Non-pigmented ciliary epithelial cell (primary cell): ENCODE results near the gene NRXN3.
"Not testable (repeated sequence)": the region's sequence is repeated elsewhere in the genome, so short reads cannot be mapped to it uniquely, and the experiment has no call there.

Source experiments
- DNase-seq: peaks from one replicate; pipeline ENCODE4 v3.0.0-alpha.2; 2010; ENCODE audit warnings: low read depth

NRXN3 gene

DNA sequence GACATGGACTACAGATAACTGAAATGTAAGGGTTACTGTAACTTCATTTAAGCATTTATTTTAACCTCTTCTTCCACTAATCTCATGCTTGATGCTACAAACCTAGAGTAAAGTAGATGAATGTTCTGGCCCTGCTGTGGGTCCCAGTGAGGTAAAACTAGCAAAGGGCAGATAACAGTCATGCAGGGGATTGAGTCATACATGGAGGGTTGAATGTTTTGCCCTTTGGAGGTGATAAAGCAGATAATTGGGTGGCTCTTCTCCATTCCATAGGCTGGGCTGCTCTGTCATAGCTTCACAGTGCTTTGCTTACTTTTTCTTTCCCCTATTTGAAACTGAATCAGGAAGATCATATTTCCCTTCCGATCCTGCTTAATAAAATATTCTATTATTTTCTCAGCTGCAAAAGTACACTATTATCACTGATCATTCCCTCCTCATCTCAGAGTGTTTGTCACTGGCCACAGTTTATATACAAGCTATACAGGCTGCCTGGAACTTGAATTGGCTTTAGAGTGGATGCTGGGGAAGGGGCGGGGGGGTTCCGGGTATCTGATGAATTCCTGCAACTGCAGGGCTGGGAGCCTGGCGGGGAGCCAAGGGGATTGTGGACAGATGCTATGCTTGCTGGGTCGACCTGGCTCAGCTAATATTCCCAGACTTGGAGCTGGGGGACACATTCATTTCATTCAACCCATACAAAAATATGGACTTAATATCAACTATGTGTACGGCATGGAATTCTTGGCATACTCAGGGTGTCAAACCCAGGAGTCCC, 235.1 kb downstream of the NRXN3 start:
- no peak for DNase-seq

DNA sequence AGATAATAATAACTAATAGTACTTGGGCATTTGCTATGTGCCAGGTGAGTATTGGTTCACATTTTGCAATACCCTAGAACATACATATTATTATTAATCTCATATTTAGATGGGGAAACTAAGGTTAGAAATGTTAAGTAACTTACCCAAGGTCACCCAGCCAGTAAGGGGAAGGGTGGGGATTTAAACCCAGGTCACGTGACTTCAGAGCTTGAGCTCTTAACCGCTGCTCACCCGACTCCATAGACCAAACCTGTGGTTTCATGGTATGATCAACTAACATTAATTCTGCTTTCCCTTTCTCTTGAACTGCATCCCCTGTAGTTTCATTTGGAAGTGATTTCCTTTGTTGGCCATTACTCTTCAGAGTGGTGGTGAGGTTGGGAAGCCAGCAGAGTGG, 242.3 kb downstream of the NRXN3 start:
- no peak for DNase-seq

DNA sequence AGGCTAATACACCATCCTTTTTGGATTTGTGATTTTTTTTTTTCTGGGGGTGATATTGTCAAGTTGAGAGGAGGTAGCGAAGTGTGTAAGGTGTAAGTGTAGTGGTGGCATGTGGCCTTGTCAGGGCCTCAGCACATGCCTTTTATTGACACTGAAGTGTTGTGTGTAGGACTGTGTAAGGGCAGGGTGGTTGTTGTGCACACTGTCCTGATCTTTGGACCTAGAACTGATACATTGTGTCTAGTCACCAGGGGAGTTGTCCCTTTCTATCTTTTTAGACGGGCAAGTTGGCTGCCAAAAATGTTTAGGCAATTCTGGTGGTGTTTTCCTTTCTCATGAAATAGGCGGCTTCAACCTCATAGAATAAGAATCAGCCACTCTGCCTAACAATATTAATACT, 244.0 kb downstream of the NRXN3 start:
- no peak for DNase-seq

DNA sequence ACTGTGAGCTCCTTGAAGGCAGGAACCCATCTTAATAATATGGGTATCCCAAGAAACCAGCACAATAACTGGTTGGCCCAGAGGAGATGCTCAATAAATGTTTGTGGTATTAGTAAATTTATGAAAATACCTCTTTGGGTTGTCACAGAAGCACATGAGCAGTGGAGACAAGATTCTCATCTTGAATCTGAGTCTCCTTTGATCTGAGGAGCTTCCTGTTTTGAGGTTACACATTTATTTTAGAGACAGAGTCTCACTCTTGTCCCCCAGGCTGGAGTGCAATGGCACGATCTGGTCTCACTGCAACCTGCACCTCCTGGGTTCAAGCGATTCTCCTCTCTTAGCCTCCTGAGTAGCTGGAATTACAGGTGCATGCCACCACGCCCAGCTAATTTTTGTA, 247.4 kb downstream of the NRXN3 start:
- DNase-seq, result no peak

DNA sequence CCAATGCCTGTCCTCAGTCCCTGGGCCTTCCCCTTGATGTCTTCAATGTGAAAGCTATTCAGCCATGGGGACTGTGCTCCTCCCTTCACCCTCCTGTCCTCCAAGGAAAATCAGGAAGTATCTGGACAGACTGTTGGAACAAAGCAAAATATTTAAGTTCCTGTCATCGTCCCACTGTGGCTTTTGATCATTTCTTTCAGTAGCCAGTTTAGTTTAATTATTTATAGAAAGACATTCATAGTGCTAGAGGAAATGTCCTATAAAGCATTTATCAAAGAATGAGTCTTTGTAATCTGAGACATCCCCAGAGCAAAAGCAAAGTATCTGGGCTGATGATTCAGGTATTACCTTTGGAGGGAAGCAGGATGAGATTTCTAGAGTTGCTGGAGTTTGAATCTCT, 254.1 kb downstream of the NRXN3 start:
- DNase-seq, result no peak

DNA sequence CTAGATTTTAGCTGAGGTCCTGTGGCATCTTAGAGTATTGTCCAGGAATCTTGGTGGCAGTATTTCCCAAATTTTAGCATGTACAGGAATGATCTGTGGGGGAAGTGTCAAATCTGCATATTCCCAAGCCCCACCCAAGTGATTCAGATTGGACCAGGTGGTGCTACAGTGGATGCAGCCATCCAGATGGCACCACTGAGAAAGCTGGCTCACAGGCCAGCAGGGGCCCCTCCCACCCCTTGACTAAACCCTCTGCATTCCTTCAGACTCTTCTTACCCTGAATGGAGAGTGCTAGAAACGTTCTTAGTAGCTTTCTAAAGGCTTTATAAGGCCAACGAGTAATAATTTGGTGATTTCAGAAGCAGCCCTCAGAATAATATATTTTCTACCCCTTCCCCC, 255.2 kb downstream of the NRXN3 start:
- no peak for DNase-seq

DNA sequence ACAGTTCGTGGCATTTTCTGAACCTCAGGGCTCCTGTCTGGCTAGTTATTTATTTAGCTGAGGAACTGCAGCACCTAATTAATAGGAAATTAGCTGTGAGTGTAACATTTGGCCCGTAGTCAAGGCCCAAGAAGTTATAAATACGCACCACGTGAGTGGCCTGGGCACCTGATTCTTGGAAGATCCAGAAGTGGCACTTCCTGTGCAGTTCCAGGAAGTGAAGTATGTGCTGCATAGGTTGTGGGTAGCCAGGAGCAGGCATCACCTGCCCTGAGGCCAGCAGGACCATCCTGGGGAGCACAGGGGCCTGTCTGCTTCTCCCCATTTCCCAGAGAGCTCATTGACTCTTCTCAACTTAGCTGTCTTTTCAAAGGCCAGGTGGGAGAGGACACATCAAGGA, 255.6 kb downstream of the NRXN3 start:
- no peak for DNase-seq

DNA sequence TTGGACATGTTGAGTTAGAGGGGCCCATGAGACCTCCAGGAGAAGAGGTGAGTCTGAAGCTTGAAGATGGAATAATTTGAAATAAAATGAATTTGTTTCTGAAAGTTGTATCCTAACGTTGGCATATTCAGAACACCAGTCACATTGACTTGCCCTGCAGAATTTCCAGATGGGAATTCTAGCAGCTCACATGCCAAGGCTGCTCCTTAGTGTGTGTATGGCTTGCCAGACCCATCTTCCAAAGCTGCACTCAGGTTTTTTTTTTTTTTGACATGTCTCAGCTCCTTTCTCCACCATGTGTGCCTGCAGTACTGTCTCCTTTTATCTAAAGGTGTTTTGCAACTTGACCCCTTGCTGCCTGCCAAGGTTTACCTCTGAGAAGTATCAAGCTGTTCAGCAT, 261.9 kb downstream of the NRXN3 start:
- DNase-seq, result no peak

DNA sequence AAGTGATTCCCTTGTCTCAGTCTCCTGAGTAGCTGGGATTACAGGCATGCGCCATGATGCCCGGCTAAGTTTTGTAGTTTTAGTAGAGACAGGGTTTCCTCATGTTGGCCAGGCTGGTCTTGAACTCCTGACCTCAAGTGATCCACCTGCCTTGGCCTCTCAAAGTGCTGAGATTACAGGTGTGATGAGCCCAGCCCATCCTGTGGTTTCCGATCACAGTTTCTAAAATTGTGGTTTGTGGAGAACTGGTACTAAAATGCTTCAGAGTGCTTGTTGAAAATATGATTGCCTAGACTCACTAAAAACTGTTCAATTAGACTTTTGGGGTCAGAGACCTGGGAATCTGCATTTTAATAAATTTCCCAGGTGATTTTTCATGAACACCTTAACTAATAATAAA, 267.3 kb downstream of the NRXN3 start:
- DNase-seq, result not testable (repeated sequence)

DNA sequence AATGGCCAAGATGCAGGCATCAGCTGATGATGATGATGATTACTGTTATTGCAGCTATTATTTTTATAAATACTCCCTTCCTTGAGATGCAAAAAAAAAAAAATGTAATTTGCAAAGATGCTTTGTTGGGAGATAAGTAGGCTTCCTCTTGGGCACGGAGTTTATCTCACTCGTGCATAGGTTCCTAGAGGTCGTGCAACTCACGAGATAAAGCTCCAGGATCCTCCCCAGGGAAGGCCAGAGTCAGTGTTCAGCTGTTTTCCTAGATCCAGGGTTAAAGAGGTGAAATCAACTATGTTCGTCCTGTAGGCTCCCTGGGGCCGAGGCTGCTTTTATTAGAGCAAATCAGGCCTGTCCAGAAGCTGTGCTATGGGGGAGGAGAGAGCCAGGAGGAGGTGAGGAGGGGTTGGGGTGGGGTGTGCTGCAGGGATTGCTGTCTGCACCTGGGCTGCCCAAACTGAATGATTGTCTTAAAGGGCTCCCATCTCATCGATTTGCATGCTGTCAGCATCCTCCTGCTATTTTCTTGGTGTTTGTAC, 270.3 kb downstream of the NRXN3 start:
- no peak for DNase-seq

DNA sequence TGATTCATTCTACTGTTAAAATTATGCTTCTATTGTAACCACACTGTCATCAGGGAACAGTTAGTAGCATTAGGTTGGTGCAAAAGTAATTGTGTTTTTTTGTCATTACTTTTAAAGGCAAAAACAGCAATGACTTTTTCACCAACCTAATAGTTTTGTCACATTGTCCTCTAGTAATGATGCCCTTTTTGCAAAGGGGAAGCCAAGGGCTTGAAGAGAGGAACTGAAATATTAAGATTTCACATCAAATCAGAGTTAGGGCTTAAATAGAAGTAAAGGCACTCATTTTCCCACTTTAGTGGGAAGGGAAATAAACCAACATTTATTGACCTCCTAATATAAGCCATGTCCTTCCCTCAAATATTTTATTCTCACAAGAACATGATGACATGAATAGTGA, 273.7 kb downstream of the NRXN3 start:
- no peak for DNase-seq

DNA sequence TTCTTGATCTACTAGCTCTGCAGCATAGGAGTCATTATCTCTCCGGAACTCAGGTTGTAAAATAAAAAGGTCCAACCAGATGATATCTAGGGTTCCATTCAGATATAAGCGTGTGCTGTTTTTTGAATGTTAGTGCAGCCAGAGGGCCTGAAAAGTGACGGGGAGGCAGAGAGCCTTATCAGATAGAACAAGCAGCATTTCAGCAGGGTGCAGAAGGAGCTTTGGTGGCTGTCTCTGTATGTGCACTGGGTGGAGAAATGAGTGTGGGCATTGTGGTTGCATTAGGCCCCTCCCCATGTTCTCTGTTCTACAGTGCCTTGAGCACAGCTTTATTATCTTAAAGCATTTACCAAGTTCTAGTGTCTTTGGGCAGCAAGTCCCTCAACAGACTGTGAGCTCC, 275.1 kb downstream of the NRXN3 start:
- no peak for DNase-seq

DNA sequence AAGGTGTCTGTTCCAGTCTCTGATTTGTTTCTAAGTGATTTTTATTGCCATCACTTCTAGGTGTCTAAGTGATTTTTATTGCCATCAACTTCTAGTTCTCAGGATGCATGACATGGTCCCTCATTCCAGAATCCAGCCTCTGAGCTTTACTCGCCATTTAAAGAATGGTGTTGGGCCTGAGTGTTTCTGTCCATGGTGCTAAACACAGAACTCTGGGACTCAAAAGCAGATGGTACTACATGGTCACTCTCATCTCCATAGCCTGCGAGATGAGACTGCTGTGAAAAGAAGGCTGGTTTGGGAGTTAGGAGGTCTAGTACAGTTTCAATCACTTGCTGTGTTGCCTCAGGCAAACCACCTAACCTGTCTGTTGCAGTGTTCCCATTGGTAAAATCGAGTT, 276.6 kb downstream of the NRXN3 start:
- DNase-seq, result no peak

DNA sequence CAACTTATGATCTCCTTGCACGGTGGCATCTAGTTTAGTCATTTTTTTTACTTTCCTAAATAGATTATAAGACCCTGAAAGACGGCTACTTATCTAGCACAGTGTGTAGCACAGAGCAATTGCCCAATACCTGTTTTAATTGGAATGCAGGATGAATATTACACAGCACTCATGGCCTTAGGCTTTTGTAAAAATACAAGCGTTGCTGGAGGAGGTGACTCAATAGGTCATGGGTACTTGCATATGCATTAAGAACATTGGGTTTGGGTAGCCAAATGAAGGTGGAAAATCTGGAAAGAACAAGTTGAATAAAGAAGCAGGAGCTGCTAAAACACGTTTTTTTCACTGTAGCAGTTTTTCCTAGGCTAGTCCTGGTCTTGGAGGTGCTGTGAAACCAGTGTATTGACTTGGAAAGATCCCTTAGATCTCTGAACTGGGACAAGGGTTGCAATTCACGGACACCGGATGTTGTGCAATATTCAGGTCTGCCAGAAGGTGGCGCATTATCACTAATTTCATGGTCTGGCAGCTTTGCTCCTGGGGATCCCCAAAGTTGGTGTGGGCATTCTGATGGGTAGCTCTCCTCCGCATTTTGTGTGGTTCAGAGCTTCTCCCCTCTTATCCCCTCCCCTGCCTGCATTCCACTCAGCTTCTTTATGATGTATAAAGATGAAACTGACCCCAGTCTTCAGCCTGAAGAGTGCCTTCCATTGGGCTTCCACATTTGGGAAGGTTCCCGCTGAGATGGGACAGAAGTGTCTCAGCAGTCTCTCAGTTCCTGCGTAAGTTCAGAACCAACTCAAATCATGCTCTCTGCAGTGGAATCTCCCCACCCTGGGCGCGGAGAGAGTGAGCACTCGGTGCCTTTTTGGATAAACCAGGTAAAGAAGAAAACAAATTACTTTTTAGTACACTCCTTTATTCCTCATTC, 278.3 kb downstream of the NRXN3 start:
- DNase-seq, result no peak

DNA sequence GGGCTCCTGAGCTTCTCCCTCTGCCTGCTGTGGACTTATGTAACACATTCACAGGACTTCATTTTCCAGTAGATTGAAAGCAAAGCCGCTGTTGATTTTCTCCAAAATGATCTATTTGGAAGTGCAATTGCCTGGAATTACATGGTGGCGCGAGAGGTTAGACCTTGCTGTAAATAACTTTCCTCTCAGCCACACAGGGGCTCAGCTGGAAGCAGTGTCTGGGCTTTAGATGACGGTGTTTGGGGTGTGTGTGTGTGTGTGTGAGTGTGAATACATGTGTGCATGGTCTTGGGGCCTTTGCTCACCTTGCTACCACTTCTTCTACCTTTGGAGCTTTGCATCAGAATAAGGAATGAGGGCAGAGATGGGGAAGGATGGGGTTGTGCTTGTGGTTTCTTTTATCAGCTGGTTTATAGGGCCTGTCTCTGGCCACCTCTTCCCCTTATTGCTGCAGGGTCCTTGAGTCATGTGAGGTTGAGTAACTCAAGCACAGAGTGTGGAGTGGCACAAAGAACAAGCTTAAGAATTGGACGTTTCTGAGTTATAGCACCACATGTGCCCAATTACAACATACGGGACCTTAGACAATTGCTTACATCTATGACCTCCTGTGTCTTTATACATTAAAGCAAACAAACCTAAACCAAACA, 280.6 kb downstream of the NRXN3 start:
- DNase-seq, result no peak

DNA sequence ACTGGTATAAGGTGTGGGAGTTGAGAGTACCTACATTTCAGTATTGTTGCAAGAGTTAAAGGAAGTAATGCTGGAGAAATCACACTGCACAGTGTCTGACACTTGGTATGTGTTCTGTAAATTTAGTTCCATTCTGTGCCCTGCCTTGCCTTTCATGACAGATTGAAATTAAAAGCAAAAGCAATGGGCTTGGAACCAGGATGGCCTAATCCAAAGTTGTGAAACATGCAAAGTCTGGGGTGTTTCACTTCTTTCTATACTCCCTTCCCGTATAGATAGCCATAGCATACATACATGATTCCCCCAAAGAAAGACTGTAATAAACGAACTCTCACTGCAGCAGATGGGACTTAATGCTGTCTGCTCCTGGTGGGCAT, 281.1 kb downstream of the NRXN3 start:
- no peak for DNase-seq

DNA sequence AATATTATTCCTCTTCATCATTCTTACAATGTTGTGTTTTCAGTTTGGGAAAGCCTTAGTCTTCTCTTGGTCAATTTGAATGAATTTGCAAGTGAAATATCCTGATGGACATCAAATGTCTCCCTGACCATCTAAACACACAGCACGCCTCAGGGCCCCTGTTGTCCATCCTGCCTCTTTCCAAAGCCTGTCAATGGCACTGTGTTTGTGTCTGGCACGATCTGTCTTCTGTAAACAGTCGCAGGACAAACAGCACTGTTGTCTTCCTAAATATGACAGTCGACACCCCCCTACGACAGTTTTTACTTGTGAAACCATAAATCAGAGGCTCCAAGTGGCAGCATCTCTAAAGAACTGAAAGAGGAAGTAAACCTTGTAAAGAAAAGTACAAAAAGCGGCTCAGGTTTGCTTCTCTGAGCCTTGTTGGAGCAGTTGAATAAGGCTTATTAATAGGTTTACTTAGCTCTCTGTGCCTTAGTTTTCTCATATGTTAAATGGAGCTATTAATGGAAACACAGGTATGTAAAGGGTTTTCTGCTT, 285.8 kb downstream of the NRXN3 start:
- no peak for DNase-seq

DNA sequence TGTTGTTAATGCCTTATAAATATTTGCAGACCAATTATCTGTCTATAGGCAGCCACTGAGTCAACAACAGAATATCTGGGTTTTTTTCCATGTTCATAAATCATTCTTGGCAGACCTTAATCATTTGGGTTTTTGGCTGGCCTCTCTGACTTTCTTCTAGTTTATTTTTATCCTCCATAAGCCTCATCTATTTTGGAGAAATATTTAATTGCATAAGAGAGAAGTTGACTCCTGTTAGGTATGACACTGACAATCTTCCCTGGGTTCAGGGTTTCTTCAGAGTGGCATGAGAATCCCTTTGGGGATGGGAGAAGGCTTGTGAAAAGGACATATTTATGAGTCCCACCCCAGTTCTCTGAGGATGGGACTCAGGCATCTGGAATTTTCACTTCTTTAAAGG, 299.8 kb downstream of the NRXN3 start:
- DNase-seq, result no peak

DNA sequence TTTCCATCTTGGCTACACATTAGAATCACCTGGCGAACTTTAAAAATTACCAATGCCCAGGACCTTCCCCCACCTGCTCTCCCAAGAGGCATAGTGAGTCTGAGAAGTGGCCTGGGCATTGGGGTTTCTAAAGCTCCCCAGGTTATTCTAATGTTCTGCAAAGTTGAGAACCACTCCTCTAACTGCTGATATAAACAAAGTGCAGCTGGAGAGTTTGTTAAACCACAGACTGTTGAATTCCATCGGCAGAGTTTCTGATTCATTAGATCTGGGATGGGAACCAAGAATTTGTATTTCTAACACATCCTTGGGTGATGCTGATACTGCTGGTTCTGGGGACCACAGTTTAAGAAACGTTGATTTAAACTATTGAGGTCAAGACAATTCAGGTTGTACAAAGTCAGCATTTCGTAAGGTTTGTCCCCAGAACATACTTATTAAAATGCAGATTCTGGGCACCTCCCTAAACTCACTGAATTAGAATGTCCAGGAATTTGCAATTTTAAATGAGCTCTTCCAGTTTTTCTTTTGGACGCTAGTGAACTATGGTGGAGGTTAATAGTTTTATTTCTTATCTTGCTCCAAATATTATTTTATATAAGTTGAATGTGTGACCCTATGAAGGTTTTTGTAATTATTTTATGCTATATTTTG, 309.1 kb downstream of the NRXN3 start:
- no peak for DNase-seq

DNA sequence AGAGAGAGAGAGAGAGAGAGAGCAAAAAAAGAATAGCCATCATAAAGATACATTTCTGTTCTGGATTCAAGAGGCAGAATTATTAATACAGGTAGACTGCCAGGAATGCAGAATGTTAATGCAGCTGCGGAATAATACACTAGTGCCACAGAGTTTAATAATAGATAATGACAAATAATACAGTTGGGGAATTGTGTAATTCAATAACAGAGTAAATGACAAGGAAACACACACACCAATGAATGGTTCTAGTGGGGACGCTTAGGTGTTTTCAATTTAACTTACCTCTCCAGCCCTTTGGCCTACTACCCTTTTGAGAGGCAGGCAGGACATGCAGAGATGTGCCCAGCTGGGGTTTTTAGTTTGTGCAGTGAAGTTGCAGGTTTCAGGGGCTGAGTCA, 313.9 kb downstream of the NRXN3 start:
- no peak for DNase-seq

DNA sequence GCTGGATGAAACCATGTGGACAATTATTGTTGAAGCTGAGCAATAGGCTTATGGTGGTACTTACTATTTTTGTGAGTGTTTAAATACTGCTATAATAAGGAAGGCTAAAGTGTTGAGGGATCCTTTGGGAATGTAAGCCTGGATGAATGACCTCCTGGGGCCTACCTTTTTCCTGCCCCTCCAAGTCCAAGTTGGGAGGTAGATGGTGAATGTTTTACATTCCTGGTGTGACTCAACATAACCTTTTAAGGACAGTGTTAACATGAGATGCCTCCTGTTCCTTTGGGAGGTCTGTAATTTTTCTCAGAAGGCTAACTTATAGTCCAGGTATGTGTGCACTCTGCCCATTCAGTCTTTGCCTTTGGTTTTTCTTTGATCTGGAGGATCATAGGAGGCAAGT, 315.9 kb downstream of the NRXN3 start:
- DNase-seq, result no peak

DNA sequence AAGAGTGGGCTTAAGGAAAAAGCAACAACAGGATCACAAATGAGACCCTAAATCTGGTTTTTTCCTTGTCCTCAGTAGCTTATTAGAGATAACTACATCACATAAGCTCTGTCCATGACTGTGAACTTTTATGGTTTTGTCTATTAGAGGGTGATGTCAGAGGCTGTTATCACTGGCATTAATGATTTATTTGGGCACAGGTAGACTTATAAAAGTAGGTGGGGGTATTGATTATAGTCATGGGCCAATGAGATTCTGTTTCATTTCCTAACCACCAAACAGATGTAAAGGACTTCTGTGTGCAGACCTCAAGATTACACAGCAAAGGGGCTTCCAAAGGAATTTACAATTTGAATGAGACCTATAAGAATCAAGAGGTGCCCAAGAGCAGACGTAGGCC, 316.4 kb downstream of the NRXN3 start:
- no peak for DNase-seq
